ENCODE results near the gene HPCAL4.

HPCAL4 gene

GRCh38 chr1:39691383-39692151, at the start of gene HPCAL4:
Gene HPCAL4, minus strand, starts transcription at chr1:39691433. Its CDS starts 6,830 bp downstream, at chr1:39684603.
- Histone ChIP-seq H3K36me3 (replicated peaks; ENCODE audit: insufficient read depth, low read length) (no peaks in the 10 kb centered on the region), H3F3A (ENCODE audit: insufficient read depth, low read length) (no peaks in the 10 kb centered on the region), H4K20me1 (ENCODE audit: insufficient read depth, low read length) (no peaks in the 10 kb centered on the region), H3K9ac (ENCODE audit: low read length) (peak within 1 kb of the TSS; percentile 42; the same call in 1 of the 2 replicates), H3K9me3 (replicated peaks; ENCODE audit: insufficient read depth, low read length) (no peaks in the 10 kb centered on the region), H3K27ac (ENCODE audit: low read length) (no peak within 1 kb of the TSS), H3K27me3 (replicated peaks; ENCODE audit: insufficient read depth, low read length) (no peaks in the 10 kb centered on the region), H3K79me2 (ENCODE audit: low read length) (no peaks in the 10 kb centered on the region), H3K4me3 (ENCODE audit: low read length) (peak within 1 kb of the TSS; percentile 55), H2AFZ (ENCODE audit: low read length) (peak within 1 kb of the TSS; percentile 87), H3K4me2 (ENCODE audit: low read depth, low read length) (peak within 1 kb of the TSS; percentile 97), H3K9me2 (replicated peaks; ENCODE audit: insufficient read depth, low read length) (no peaks in the 10 kb centered on the region), H3K4me1 (ENCODE audit: low read length) (peaks cover 19% of the 10 kb centered on the region)
- TF ChIP-seq EZH2phosphoT487 (IDR thresholded peaks at IDR 0.05; ENCODE audit: low read length), result no peak
- no peak for TF ChIP-seq CTCF (IDR thresholded peaks at IDR 0.05; ENCODE audit: low read length)
- DNase-seq, result peak; percentile 96

- no peaks in the 10 kb centered on the region for H3K27me3 ChIP-seq (replicated peaks; ENCODE audit: insufficient read depth, low read length)
- peak within 1 kb of the TSS; percentile 89 for H2AFZ ChIP-seq (ENCODE audit: low read length)
- DNase-seq, result peak; percentile 95
- H3F3A ChIP-seq (ENCODE audit: insufficient read depth, low read length), result peaks cover 6% of the 10 kb centered on the region; the same call in 1 of the 2 replicates
- H3K4me3 ChIP-seq (ENCODE audit: low read length), result peak within 1 kb of the TSS; percentile 92
- H3K9me2 ChIP-seq (replicated peaks; ENCODE audit: insufficient read depth, low read length), result no peaks in the 10 kb centered on the region
- peak within 1 kb of the TSS; percentile 24; the same call in 1 of the 2 replicates for H3K27ac ChIP-seq (ENCODE audit: low read length)
- H3K36me3 ChIP-seq (replicated peaks; ENCODE audit: insufficient read depth, low read length), result peaks cover 8% of the 10 kb centered on the region; the same call in 1 of the 2 replicates
- H3K79me2 ChIP-seq (ENCODE audit: low read length), result peaks cover 45% of the 10 kb centered on the region
- no peaks in the 10 kb centered on the region for H3K9me3 ChIP-seq (replicated peaks; ENCODE audit: insufficient read depth, low read length)
- H3K9ac ChIP-seq (ENCODE audit: low read length), result peak within 1 kb of the TSS; percentile 91
- H4K20me1 ChIP-seq (ENCODE audit: insufficient read depth, low read length), result no peaks in the 10 kb centered on the region
- peaks cover 41% of the 10 kb centered on the region for H3K4me1 ChIP-seq (ENCODE audit: low read length)
- peak within 1 kb of the TSS; percentile 94 for H3K4me2 ChIP-seq (ENCODE audit: low read depth, low read length)
- no peak for TF ChIP-seq EZH2phosphoT487 (IDR thresholded peaks at IDR 0.05; ENCODE audit: low read length)
- TF ChIP-seq CTCF (IDR thresholded peaks at IDR 0.05; ENCODE audit: low read length), result no peak
Observed at GRCh38 chr1:39738622-39739366, 47.6 kb upstream of the HPCAL4 start, which contains the start of gene PPIE. Gene PPIE, plus strand, starts transcription at chr1:39738882. Its CDS starts 19 bp downstream, at chr1:39738901.

DNA sequence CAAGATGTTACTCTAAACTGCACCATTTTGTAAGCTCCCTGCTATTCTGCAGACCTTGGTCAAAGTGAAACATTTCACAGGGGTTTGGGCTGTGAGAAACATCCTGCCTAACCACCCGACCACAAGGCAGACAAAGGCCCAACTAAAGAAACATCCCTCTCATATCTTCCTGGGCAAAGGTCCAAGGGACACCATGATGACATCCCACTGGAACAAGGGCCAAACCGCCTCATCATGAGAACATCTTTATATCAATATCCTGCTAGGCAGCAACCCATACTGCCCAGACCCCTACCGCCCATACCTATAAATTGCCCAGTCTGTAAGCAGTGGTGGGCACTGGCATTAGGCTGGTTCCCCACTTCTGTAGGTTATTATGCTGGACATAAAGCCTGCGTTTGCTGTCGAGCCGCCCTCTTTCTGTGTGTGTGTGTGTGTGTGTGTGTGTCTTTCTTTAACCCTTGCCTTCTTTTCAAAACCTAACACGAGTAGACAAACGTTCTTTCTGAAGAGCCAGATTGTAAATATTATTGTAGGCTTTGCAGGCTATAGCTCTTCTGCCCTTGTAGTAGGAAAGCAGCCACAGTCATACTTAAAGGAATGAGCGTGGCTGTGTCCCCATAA, 46.4 kb upstream of the HPCAL4 start:
- H3K4me1 ChIP-seq (ENCODE audit: low read length), result peaks cover 30% of the 10 kb centered on the region
- no peak overlapping the region for H3K4me3 ChIP-seq (ENCODE audit: low read length)
- no peaks in the 10 kb centered on the region for H3K9me3 ChIP-seq (replicated peaks; ENCODE audit: insufficient read depth, low read length)
- no peak overlapping the region for H3K4me2 ChIP-seq (ENCODE audit: low read depth, low read length)
- H3K27ac ChIP-seq (ENCODE audit: low read length), result no peak overlapping the region
- H2AFZ ChIP-seq (ENCODE audit: low read length), result no peak overlapping the region
- H3K79me2 ChIP-seq (ENCODE audit: low read length), result peaks cover 34% of the 10 kb centered on the region
- no peak for DNase-seq
- no peak for TF ChIP-seq EZH2 (optimal IDR thresholded peaks at IDR 0.05; ENCODE audit: low read depth, low read length)
- no peak for TF ChIP-seq CTCF (IDR thresholded peaks at IDR 0.05; ENCODE audit: low read length)
- TF ChIP-seq EZH2phosphoT487 (IDR thresholded peaks at IDR 0.05; ENCODE audit: low read length), result no peak
- H3K9me2 ChIP-seq (replicated peaks; ENCODE audit: insufficient read depth, low read length), result no peaks in the 10 kb centered on the region
- no peaks in the 10 kb centered on the region for H4K20me1 ChIP-seq (ENCODE audit: insufficient read depth, low read length)
- H3K36me3 ChIP-seq (replicated peaks; ENCODE audit: insufficient read depth, low read length), result peaks cover 5% of the 10 kb centered on the region; the same call in 1 of the 2 replicates
- H3K27me3 ChIP-seq (replicated peaks; ENCODE audit: insufficient read depth, low read length), result no peaks in the 10 kb centered on the region
- peaks cover 2% of the 10 kb centered on the region; the same call in 1 of the 2 replicates for H3F3A ChIP-seq (ENCODE audit: insufficient read depth, low read length)
- H3K9ac ChIP-seq (ENCODE audit: low read length), result no peak overlapping the region
